Cortex of kidney (tissue), 1 donor: ENCODE data around the gene NODAL.

Experiments used
- DNase-seq: peaks from one replicate; lab custom pipeline; 2025; lab: John Stamatoyannopoulos, UW

Gene NODAL

DNA sequence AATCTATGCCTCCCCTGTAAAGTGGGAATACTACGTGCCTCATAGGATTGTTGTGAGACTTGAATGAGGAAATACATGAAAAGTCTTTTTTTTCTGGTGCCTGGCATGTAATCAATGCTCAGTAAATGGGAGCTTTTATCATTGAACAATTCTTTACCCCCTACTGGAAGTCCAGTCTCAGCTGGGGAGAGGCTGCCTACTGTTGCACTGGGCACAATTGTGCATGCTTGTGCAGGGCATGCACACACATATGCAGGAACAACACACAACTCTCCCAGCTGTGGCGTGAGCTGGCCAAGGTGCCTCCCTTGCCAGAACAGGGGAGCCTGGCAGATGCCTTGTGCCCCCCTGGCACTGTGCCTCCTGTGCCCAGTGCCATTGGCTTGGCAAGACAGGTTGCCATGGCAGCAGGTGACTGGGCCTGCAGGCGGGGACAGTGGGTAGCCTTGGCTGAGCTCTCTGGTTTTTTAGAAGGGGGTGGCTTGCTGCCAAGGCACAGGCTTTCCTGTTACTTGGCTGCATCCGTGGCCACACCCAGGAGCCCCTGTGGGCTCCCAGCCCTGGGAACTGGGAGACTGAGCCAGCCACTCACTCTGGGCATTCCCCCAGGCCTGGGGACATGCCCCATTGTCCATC is 21.0 kb upstream of the NODAL start:
- no peak for DNase-seq

DNA sequence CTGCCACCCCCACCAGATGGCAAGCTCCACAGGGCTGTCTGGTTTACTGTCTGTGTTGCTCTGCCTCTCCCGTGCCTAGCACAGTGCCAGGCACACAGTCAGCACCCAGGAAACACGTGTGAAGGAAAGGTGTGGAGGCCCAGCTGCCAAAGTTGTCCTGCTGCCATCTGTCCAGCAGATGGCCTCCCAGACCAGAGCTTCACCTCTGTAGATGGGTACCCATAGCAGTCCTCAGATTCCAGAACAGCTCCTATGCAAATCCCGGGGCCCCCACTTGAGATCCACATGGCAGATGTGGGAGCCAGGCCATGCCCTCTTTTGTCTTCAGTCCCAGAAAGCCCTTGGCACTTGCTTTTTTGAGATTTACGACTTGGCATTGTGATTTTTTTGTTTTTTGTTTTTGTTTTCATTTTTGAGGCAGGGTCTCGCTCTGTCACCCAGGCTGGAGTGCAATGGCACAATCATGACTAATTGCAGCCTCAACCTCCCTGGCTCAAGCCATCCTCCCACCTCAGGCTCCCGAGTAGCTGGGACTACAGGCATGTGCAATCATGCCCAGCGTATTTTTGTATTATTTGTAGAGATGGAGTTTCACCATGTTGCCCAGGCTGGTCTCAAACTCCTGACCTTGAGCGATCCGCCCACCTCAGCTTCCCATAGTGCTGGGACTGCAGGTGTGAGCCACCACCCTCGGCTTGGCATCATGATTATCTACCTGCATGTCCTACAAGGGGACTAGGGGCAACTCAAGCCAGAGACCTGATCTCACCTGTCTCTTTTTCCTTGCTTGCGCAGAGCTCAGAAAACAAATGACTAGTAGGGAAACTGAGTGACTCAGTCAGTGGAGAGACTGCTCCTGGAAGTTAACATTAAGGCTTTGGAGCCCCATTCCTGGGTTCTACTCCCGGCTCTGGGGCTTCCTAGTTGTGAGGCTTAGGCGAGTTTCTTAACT is 20.2 kb upstream of the NODAL start:
- DNase-seq = no peak

DNA sequence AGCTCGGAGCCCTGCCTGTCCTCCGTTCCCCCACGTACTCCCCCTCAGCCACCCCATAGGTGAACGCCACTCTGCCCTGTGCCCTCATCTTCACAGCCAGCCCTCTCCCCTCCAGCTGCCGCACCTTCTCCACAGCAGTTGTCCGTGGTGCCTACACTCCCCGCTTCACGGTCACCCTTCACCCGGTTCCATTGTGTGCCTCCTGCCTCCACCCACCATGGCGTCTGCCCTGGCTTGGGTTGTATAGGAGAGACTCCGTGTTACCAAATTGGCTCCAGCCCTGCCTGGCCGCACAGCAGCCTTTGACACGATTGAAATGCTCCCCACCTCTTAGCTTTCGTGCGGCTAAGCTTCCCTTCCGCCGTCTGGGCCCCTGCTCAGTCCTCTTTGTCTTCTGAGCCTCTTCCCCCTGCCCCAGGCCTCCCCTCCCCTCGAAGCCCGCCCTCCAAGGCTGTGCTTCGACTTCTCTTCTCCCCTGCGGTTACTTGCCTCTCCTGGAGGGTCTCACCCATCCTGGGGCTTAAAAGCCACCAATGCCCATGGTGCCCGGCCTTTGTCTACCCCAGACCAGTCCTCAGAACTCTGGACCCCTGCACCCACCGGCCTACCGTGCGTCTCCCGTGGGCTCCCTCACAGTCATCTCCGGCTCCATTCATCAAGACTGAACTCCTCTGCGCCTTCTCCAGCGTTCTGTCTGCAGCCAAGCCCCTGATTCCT is 18.5 kb upstream of the NODAL start:
- no peak for DNase-seq

DNA sequence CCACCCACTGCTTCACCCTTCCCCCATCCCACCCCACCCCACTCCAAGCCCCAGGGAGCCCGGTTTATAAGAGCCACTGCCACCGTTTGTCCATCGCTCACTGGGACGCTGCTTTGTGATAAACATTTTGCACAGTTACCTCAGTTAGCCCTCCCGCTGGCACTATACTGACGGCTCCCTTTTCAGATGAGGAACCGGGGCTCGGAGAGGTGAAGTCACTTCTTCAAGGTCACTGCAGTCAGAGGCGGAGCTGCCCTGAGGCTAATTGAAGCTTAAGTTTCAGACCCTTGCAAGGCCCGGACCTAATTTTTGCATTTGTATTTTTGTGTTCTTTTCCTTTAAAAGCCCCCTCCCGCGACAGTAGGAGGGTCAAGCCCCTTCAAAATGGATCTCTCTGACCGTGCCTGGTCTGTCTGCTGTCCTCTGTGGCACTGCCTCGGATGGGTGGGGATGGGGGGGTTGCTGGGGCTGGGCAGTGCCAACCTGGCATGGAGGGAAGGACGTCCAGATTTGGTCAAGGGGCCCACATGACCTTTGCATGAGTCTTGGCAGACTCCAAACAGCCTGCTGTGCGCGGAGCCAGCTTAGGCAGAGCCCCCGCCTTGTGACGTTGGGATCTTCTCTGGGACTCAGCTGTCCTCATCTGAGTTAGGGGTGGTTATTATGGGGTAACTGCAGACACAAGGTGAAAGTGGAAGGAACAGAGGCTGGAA is 17.7 kb upstream of the NODAL start:
- DNase-seq = no peak

DNA sequence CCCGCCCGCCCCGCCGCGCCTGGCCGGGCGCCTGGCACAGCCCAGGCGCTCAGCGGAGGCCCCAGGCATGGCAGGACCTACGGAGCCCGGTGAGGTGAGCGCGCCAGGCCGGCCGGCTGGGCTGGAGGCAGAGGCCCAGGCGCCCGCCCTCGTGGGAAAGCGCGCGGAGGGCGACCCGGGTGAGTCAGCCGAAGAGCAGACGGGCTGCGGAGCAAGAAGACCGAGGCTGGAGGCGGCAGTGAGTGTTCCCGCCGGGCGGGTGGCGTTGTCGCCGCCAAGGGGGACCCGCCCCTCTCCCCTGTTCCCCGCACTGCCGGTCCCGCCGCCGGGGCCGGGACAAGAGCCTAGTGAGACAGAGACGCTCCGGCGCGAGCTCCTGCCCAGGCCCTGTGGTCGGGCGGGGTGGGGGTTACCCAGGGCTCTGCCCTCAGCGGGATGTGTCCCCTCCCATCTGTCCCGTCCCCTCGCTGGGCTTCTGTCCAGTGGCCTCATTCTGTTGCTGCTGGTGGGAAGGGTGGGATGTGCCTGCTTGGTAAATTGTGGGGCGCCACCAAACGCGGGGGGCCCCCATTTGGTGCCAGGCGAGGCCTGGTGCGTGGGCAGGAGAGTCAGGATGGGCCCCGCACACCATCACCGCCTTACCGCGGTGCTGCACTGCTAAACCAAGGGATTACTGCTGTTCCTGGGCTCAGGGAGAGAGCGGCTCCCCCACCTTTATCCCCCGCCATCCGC is 17.0 kb upstream of the NODAL start:
- DNase-seq = no peak

DNA sequence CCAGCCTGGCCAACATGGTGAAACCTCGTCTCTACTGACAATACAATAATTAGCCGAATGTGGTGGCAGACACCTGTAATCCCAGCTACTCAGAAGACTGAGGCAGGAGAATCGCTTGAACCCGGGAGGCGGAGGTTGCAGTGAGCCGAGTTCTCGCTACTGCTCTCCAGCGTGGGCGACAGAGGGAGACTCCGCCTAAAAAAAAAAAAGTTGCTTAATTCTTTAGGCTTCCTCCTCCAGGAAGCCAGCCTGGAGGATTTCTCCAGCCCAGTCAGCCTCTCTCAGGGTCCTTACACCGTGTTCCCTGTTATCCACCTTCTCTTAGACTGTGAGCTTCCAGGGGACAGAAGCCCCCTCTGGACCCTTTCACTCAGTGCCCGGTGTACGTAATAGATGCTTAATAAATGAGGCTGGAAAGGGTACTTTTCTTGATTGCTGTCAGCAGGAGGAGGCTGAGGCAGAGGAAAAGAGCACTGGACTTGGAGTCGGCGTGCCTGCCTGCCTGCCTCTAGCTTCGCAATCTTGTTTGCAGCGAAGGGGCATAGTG is 16.4 kb upstream of the NODAL start:
- no peak for DNase-seq

DNA sequence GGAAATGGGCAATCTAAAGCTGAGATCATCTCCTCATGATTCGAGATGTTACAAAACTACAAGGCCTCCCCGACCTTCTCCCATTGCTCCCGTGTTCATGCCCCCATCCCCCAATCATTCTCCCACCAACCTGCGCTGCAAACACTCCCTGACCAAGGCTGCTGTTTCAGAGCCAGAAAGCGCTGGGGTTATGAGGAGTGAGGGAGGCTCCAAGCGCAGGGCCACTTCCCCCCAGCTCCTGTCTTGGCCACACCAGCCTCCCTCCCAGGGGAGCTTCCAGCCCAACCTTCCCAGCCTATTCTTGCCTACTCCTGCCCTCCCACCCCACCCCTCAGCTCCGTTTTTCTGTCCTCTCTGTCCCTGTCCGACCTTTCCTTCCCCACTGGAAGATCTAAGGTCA is 14.7 kb upstream of the NODAL start:
- DNase-seq = no peak

DNA sequence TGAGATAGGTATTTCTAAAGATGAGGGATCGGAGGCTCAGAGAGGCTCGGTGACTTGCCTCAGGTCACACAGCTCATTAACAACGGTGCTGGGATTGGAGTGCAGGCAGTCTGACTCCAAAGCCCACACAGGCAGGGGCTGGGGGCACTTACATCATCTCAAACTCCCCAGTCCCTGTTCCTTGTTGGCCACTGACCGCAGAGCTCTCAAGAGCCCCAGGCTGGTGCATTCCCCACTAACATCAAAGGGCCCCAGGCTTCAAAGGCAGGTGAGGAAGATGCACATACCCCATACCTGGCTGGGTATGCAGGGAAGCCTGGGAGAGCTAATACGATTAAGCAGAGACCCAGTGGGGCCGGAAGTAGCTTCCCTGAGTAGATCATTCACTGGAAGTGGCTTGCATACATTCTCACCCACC is 13.7 kb upstream of the NODAL start:
- DNase-seq = no peak

DNA sequence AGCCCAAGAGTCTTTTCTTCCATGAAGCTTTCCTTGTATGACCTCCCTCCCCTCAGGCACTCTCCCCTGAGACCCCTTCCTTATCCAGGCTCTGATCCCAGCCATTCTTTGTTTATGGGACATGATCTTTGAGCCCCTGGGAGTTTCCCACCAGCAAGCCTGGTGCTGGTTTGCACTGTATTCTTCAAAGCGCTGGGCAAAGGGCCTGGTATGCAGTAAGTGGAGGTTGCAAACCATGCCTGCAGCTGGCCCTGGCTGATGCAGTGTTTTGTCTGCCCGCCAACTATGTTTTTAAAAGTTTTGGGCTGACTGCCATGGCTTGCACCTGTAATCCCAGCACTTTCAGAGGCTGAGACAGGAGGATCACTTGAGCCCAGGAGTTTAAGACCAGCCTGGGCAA is 6.8 kb upstream of the NODAL start:
- no peak for DNase-seq

DNA sequence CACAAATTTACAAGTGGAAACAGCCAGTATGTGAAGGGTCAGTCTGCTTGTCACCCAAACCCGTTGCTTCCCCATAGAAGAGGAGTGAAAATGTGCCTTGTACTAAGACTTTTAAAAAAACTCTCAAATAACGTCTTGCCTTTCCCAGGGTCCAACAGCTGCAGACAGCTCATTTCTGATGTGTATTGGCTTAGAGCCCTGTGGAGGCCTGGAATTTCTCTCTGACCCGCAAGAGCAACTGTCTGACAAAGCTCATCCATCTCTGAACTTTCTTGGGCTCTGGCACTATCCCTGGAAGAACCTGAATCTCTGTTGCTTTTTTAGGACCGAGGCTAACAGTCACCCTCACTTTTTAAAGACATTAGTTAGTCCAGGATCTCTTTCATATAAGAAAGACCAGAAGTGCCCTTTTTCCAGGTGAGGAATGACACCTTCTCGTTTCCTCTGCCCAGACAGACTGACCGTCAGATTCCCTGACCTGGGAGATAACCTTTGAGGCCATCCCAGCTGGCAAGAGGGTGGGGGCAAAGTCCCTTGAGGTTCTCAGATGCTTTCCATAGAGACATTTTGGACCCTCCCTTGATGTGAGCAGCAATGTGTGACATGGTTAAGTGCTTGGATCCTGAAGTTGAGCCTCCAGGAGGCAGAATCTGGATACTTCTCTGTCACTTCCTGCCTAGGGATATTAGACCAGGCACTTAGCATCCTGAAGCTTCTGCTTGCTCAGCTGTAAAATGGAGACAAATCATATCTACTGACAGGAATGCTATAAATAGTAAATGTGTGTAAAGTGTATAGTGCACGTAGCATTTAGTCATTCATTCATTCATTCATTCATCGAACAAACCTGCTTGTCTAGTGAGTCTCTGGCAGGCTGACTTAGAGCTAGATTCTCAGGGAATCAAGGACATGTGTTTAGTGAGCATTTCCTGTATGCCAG is 4.5 kb upstream of the NODAL start:
- no peak for DNase-seq

DNA sequence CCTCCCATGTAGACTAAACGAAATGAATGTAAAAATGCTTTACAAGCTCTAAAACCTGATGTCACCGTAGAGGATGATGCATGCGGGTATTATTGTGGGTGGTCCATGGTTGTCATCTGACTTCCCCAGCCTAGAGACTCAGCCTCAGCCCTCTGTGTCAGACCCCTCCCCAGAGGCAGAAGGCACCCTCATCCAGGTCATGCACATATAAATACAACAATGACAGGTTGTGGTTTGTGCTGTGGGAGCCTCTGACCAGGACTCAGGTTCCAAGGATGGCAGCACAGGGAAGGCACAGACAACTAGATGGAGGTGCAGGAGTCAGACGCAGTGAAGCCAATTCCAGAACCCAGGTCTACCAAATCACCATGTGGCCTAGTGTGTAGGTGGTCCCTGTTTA is 3.3 kb upstream of the NODAL start:
- DNase-seq = no peak

DNA sequence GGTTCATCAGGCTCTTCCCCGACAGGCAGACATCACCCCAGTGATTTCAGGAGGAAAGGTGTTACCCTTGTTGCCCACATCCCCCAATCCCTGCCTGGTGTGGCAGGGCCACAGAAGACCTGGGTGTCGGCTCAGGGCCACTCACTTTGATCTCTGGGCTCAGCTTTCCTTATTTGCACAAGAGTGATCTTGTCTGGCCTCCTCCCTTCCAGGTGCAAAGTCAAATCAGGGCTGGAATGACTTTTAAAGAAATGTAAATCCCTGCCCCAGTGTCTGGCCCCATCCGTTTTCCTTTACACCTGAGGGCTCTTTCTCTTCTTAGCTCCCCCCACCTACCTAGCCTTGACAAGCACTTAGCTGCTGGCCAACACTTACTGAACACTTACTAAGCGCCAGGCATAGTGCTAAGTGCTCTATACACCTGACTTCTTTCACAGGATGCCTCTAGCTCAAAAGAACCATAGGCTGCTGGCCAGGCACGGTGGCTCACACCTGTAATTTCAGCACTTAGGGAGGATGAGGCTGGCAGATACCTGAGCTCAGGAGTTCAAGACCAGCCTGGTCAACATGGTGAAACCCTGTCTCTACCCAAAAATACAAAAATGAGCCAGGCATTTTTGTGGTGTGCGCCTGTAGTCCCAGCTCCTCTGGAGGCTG is 979 bp upstream of the NODAL start:
- DNase-seq = no peak

DNA sequence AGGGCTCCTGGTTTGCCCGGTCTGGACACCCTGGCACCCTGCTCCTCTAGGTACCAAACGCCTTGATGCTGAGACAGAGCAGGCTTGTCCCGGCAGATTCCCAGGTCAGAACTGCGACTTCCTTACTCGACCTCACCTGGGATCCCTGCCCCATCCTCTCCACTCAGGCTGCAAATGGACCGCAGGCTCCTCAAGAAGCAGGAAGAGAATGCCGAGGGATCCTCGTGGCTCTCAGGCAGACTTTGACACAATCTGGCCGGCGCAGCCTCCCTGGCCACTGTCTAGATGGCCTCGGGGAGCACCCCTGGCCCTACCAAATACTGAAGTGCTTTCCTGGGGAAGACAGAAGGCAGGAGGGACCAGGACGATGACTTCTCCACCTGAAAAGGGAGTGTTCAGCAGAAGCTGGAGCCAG is 421 bp upstream of the NODAL start:
- DNase-seq = no peak

DNA sequence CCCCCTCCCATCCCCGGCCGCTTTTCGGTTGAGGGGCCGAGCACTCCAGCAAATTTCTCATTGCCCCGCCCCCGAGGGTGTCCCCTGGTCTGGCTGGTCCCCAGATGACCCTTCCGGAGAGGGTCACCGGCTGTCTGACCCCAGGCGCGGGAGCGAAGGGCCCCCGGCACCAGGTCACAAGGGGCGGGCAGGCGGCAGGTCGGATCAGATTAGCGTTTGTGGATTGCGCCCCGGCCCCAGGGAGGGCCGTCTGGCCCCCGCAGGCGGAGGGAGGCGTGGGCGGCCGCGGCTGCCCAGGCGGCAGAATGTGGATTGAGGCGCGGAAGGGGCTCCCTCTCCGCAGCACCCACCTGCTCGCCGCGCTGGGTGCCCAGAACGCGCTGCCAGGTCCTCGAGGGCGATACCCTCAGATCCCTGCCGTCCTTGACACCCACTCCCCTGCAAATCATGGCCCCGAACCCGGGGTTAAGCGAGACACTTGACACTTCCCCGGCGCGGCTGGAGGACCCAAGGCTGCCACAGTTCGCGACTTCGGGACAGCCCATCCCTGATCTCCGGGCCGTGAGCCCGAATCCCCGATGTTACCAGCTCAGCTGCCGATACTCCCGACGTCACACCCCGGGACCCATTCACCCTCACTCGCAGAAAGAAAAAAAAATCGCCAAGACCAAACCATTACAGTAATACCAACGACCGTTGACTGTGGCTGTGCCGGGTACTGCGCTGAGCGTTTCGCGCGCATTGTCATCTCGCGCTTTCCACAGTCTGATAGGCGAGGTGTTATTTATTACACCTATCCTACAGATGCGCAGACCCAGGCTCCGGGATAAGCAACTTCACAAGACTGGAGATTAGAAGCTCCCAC is 953 bp downstream of the NODAL start:
- DNase-seq = no peak

DNA sequence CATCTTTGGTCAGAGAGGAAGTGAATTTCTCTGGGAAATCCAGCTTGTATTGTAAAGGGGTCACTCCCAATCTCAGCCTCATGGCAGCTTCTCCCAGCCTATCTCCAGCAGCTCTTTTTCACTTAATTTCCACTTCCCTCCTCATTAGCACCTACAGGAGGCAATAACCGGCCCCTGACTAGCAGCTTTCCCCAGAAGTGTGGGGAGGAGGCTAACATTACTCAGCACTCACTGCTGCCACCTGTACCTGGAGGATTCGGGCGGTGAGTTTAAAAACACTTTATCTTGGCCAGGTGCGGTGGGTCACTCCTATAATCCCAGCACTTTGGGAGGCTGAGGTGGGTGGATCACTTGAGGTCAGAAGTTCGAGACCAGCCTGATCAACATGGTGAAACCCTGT is 3.8 kb downstream of the NODAL start:
- no peak for DNase-seq

DNA sequence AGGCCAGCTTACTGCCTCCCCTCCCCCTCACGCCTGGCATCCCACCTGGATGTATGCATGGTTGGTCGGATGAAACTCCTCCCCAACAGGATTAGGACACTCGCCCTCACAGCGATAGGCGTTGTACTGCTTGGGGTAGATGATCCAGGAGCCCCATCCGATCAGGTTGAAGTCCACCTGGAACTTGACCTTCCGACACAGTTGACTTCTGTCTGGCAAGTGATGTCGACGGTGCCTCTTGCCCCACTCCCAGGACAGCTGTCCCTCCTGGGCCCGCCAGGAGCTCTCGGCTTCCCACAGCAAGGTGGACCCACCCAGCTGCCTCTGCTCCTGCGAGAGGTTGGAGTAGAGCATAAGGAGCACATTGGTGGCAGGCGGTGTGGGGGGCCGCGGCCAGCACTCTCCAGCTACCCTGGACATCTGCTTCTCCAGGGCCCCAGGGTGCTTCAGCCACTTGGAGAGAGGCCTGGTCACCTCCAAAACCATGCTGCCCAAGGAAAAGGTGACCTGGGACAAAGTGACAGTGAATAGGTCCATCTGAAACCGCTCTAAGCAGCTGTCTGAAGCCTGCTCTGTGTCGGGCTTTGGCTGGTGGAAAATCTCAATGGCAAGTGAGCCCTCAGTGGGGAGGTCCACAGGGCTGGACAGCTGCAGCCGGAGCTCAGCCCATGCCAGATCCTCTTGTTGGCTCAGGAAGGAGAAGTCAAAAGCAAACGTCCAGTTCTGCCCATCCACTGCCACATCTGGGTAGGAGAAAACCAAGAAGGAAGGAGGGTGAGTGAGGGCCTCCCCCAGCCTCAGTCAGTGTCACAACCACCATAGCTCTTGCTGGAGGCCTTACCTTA is 6.0 kb downstream of the NODAL start:
- DNase-seq = no peak

DNA sequence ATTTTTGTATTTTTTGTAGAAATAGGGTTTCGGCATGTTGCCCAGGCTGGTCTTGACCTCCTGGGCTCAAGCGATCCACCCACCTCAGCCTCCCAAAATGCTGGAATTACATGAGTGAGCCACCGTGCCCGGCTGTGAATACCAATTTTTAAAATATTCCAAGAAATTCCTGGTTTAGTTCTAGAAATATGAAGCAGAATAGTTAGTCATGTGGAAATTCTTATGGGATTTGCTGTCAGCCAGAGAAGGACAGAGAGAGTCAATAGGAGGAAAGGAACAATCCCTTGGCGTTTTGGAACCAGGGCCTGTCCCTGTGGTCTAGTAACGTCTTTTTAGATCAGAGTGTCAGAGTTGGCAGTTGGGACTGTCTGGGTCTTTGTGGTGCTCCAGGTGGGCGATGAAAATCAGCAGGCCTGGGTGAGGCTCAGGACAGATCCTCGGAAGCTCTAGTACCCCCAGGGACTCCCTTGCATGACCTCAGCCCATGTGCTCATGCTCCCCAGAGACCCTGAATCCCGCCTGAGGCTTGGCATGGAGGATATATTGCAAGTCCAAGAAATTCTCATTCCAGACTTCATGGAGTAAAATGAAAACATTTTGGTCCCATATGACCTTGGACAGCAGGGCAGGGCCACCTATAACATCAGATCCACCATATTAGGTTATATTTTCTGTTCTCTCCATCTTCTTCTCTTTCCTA is 7.8 kb downstream of the NODAL start:
- no peak for DNase-seq
